Endothelial cell of umbilical vein (primary cell): ENCODE measurements around the gene ATXN10. TPM values are rescaled to one million over a fixed set of nuclear protein-coding genes. Genes with fewer than 3 reads are reported as not detected.

Experiments
- BruUV-seq: library from RNA; stranded (reverse); fragments of 400-500 nt; replicated peaks from 2 replicates; lab custom pipeline; 2021; lab: Mats Ljungman, UMichigan
- CTCF ChIA-PET: fragments of 300-600, 350-600 bp; sonication (Branson Sonifier 250); formaldehyde crosslinking; loops from one replicate; lab custom pipeline; 2021; ENCODE audit warnings: antibody characterized with exemption, inconsistent platforms; lab: Charles Lee
- POLR2A ChIA-PET: fragments of 300-600, 350-600 bp; sonication (Branson Sonifier 250); formaldehyde crosslinking; loops from one replicate; lab custom pipeline; 2021; ENCODE audit warnings: antibody characterized with exemption, inconsistent platforms; lab: Charles Lee
- DNase-seq: peaks from one replicate; pipeline ENCODE4 v3.0.0-alpha.2; 2011; ENCODE audit warnings: low read depth, low spot score
- FAIRE-seq: peaks from 2 replicates; lab custom pipeline; 2011; peaks lifted over from hg19 to GRCh38; lab: Jason Lieb, UNC
- H2AFZ ChIP-seq: 2 replicates; pipeline ENCODE4 v1.6.0; 2012; ENCODE audit warnings: low read depth, low read length, control low read depth, inconsistent platforms
- H3K27ac ChIP-seq: 2 replicates; pipeline ENCODE4 v1.5.1; 2011; ENCODE audit warnings: low read depth, mild to moderate bottlenecking, control low read depth, low read length, moderate library complexity; ENCODE audit not compliant: insufficient read depth
- H3K27me3 ChIP-seq, 2 experiments: 2 replicates each; pipeline versions ENCODE4 v1.6.0 to v1.6.1; 2011; ENCODE audit warnings: low read length in 2 of 2, mixed read lengths in 1 of 2; ENCODE audit not compliant: control insufficient read depth in 2 of 2, insufficient read depth in 2 of 2
- H3K36me3 ChIP-seq, 2 experiments: 2 replicates in 1 of 2; 3 replicates in 1 of 2; pipeline ENCODE4 v1.5.1; 2011; ENCODE audit warnings: low read length in 2 of 2, mild to moderate bottlenecking in 1 of 2, moderate library complexity in 1 of 2; ENCODE audit not compliant: control insufficient read depth in 2 of 2, insufficient read depth in 2 of 2; ENCODE audit errors: extremely low read depth in 1 of 2
- H3K4me1 ChIP-seq: 3 replicates; pipeline ENCODE4 v1.5.1; 2011; ENCODE audit warnings: mild to moderate bottlenecking, low read length; ENCODE audit not compliant: control insufficient read depth, insufficient read depth; ENCODE audit errors: extremely low read depth
- H3K4me2 ChIP-seq: 2 replicates; pipeline ENCODE4 v1.6.1; 2011; ENCODE audit warnings: low read length, control low read depth, mixed read lengths; ENCODE audit not compliant: insufficient read depth
- H3K4me3 ChIP-seq, 3 experiments: fragments of 200-600 bp in 1 of 3; sonication (generic), shearing (Covaris generic) in 1 of 3; replicated peaks in 1 of 3; 2 replicates each; pipeline ENCODE4 v1.5.1; 2011 to 2016; ENCODE audit warnings: control low read depth in 3 of 3, low read length in 3 of 3, mild to moderate bottlenecking in 2 of 3, inconsistent platforms in 1 of 3, low read depth in 1 of 3, moderate library complexity in 1 of 3; ENCODE audit not compliant: insufficient read depth in 1 of 3
- H3K79me2 ChIP-seq: 2 replicates; pipeline ENCODE4 v1.6.0; 2012; ENCODE audit warnings: low read length, inconsistent platforms; ENCODE audit not compliant: control insufficient read depth, insufficient read depth
- H3K9ac ChIP-seq: replicated peaks from 2 replicates; pipeline ENCODE3; 2011; ENCODE audit warnings: low read length, control low read depth; ENCODE audit not compliant: insufficient read depth; ENCODE audit errors: extremely low read depth
- H3K9me1 ChIP-seq: replicated peaks from 3 replicates; pipeline ENCODE4 v1.6.0; 2011; ENCODE audit warnings: mild to moderate bottlenecking, low read length; ENCODE audit not compliant: control insufficient read depth, insufficient read depth; ENCODE audit errors: extremely low read depth
- H3K9me3 ChIP-seq: replicated peaks from 2 replicates; pipeline ENCODE4 v1.5.1; 2012; ENCODE audit warnings: low read length, inconsistent platforms; ENCODE audit not compliant: control insufficient read depth, insufficient read depth
- H4K20me1 ChIP-seq: replicated peaks from 2 replicates; pipeline ENCODE3; 2011; ENCODE audit warnings: mild to moderate bottlenecking, low read length; ENCODE audit not compliant: control insufficient read depth, insufficient read depth; ENCODE audit errors: extremely low read depth
- EZH2 ChIP-seq: IDR thresholded peaks from 2 replicates; pipeline ENCODE4 v1.6.1; 2012; ENCODE audit warnings: borderline replicate concordance, low read depth, mild to moderate bottlenecking, moderate library complexity, low read length, inconsistent platforms; ENCODE audit not compliant: severe bottlenecking
- FOS ChIP-seq: IDR thresholded peaks from 2 replicates; pipeline ENCODE4 v1.6.1; 2011; ENCODE audit warnings: mild to moderate bottlenecking, low read length, moderate library complexity, borderline replicate concordance; ENCODE audit not compliant: insufficient read depth
- GATA2 ChIP-seq: IDR thresholded peaks from 2 replicates; pipeline ENCODE4 v1.7.0; 2011; ENCODE audit warnings: low read depth, mild to moderate bottlenecking, moderate library complexity, mixed read lengths, low read length; ENCODE audit not compliant: insufficient read length, insufficient read depth
- MYC ChIP-seq: IDR thresholded peaks from one replicate; pipeline ENCODE4 v1.6.1; 2011; ENCODE audit warnings: mild to moderate bottlenecking, low read depth, low read length
- POLR2A ChIP-seq: IDR thresholded peaks from 2 replicates; pipeline ENCODE4 v1.6.1; 2012; ENCODE audit warnings: low read depth, mild to moderate bottlenecking, control low read depth, low read length
- POLR2AphosphoS5 ChIP-seq: IDR thresholded peaks from 2 replicates; pipeline ENCODE4 v1.6.1; 2012; ENCODE audit warnings: low read depth, mild to moderate bottlenecking, control low read depth, low read length, moderate library complexity; ENCODE audit not compliant: insufficient read depth
- dilution Hi-C: fragments of 300-500 bp; cut with MboI; formaldehyde crosslinking; loops from one replicate; pipeline ENCODE4 v1.15.0; 2019; ENCODE audit warnings: low sequenced_read_pairs; ENCODE audit not compliant: extremely low pct_ligation_motif_present
- intact Hi-C: fragments of 100-400 bp; cut with micrococcal nuclease; formaldehyde crosslinking; loops from one replicate; pipeline ENCODE4 v1.10.0; 2022
- polyA plus RNA-seq, 4 experiments: library from polyadenylated mRNA; depleted of rRNA in 3 of 4; stranded (reverse) in 3 of 4; unstranded in 1 of 4; fragments of >200 nt; gene quantifications; 2 replicates each; pipeline versions ENCODE4 v1.2.1 to v1.2.3, GENCODE V29; 2011 to 2012; ENCODE audit warnings: missing spikeins in 1 of 4
- total RNA-seq: library from RNA; stranded (reverse); gene quantifications from 2 replicates; pipeline ENCODE4 v1.2.3, GENCODE V29; 2021

The ATXN10 gene
- total and polyA plus RNA-seq, 2 donors (not counting 3 experiments of a cell fraction or from before 2014, with no cell fraction given), result 73.2 to 91.9 TPM

DNA sequence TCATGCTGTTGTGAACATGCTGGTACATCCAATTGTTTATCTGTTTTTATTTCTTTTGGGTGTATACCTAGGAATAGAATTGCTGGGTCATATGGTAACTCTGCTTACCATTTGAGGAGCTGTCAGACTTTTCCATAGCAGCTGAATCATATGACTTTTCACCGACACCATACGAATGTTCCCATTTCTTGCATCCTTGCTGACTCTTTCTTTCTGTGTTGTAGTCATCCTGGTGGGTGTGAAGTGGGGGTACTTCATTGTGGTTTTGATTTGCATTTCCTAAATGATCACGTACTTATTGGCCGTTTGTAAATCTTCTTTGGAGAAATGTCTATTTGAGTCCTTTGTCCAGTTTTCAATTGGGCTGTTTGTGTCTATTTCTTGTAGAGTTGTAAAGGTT is 26.5 kb downstream of the ATXN10 start:
- TF ChIP-seq FOS (no peak), GATA2 (no peak)
- Histone ChIP-seq H3K79me2 (peaks cover 5% of the 10 kb centered on the region), H3K9ac (no peak overlapping the region), H3K27ac (no peak overlapping the region), H3K4me1 (peaks cover 2% of the 10 kb centered on the region), H2AFZ (no peak overlapping the region), H3K27me3 (no peaks in the 10 kb centered on the region), H3K9me1 (no peaks in the 10 kb centered on the region), H3K4me2 (no peak overlapping the region), H4K20me1 (peaks cover 14% of the 10 kb centered on the region), H3K9me3 (no peaks in the 10 kb centered on the region), H3K36me3 (peaks cover 7 to 12% of the 10 kb centered on the region in 2 experiments), H3K4me3 (no peak overlapping the region)
- ChIA-PET POLR2A (no interaction called here), CTCF (no interaction called here)
- DNase-seq (no peak), FAIRE-seq (no peak)
- intact Hi-C loops, result no loop called here
- dilution Hi-C loops, result no loop called here
- BruUV-seq, result no TSS peak

- Histone ChIP-seq H3K4me1 (no peaks in the 10 kb centered on the region), H4K20me1 (peaks cover 8% of the 10 kb centered on the region), H3K27ac (no peak overlapping the region), H2AFZ (no peak overlapping the region), H3K79me2 (peaks cover 8% of the 10 kb centered on the region), H3K9me3 (no peaks in the 10 kb centered on the region), H3K9me1 (no peaks in the 10 kb centered on the region), H3K4me2 (no peak overlapping the region), H3K9ac (no peak overlapping the region), H3K4me3 (no peak overlapping the region), H3K36me3 (peaks cover 7 to 12% of the 10 kb centered on the region in 2 experiments), H3K27me3 (no peaks in the 10 kb centered on the region)
- no peak for TF ChIP-seq POLR2A
- no peak for TF ChIP-seq POLR2AphosphoS5
- TF ChIP-seq FOS, result no peak
- no peak for TF ChIP-seq MYC
- TF ChIP-seq EZH2, result no peak
- no peak for TF ChIP-seq GATA2
- dilution Hi-C loops, result no loop called here
- DNase-seq, result no peak
- ChIA-PET POLR2A (no interaction called here), CTCF (no interaction called here)
- BruUV-seq, result no TSS peak
- intact Hi-C loops, result loop anchor here (5.0 kb wide), 1 partner anchor 39 kb away; no protein-coding TSS in a partner anchor
- FAIRE-seq, result no peak
Observed at GRCh38 chr22:45702981-45703380, 31.3 kb downstream of the ATXN10 start.
